Activated naive CD8-positive, alpha-beta T cell treated with anti-CD3 and anti-CD28 coated beads, Interleukin-2, amount 10 ng/mL, durations not matched to agents 7 days and 5 days (primary cell): Measurements from ENCODE around the gene GPRIN3. TPM values are rescaled to one million over a fixed set of nuclear protein-coding genes. Genes with fewer than 3 reads are reported as not detected.
"Not testable (repeated sequence)": the region's sequence is repeated elsewhere in the genome, so short reads cannot be mapped to it uniquely, and the experiment has no call there.

Source experiments
- ATAC-seq: fragments of 150-1000 bp; cut with Tn5 transposase; one replicate; pipeline ENCODE4 v1.10.0; 2021; ENCODE audit warnings: low read depth, moderate library complexity
- POLR2A ChIA-PET: fragments of 350-600 bp; sonication (Branson Sonifier 250); formaldehyde crosslinking; loops from one replicate; lab custom pipeline; 2021; ENCODE audit warnings: antibody characterized with exemption; lab: Charles Lee
- DNase-seq: peaks from one replicate; pipeline ENCODE4 v3.0.0; 2021
- H3K27ac Mint-ChIP-seq: one replicate; pipeline ENCODE4 v1.8.0; 2022; ENCODE audit warnings: mild to moderate bottlenecking, mixed read lengths
- H3K27me3 Mint-ChIP-seq: one replicate; pipeline ENCODE4 v1.8.0; 2022; ENCODE audit warnings: mild to moderate bottlenecking, moderate library complexity, mixed read lengths
- H3K36me3 Mint-ChIP-seq: one replicate; pipeline ENCODE4 v1.8.0; 2021; ENCODE audit warnings: mild to moderate bottlenecking, mixed read lengths
- H3K4me1 Mint-ChIP-seq: one replicate; pipeline ENCODE4 v1.8.0; 2021; ENCODE audit warnings: mixed read lengths
- H3K4me3 Mint-ChIP-seq: one replicate; pipeline ENCODE4 v1.8.0; 2022; ENCODE audit warnings: mild to moderate bottlenecking, moderate library complexity, mixed read lengths
- H3K9me3 Mint-ChIP-seq: one replicate; pipeline ENCODE4 v1.8.0; 2021; ENCODE audit warnings: mixed read lengths
- total RNA-seq, 2 experiments: library from RNA; stranded (reverse); gene quantifications; one replicate each; pipeline ENCODE4 v1.2.3, GENCODE V29; 2021

The GPRIN3 gene
- total RNA-seq, 2 experiments from 2014 or later, result 23.9 to 25.5 TPM

- ATAC-seq (no peak), DNase-seq (no peak)
- H3K27ac Mint-ChIP-seq, result no peak overlapping the region
- no peaks in the 10 kb centered on the region for H3K4me1 Mint-ChIP-seq
- POLR2A ChIA-PET, result no interaction called here
- H3K36me3 Mint-ChIP-seq, result no peaks in the 10 kb centered on the region
- no peak overlapping the region for H3K4me3 Mint-ChIP-seq
- H3K27me3 Mint-ChIP-seq, result peaks cover 13% of the 10 kb centered on the region
- peaks cover 5% of the 10 kb centered on the region for H3K9me3 Mint-ChIP-seq
Observed at GRCh38 chr4:89215736-89216135, 91.9 kb downstream of the GPRIN3 start.

DNA sequence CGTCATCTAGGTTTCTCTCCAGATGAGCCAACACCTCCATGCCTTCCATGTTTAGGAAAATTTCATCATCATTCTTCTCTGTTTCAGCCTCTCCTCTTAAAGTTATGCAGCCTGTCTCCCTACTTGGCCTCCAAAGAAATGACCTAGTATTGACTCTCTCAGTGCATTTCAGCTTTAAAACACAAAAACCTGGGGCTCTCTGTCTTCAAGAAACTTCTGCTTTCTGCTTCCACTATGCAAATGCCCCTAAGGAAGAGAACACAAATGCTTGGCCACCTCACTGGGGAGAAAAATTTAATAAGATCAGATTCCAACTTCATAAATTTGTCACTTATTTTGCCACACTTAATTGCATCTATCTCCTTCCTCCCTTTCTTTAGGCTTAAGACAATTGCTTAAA, 93.3 kb downstream of the GPRIN3 start:
- POLR2A ChIA-PET, result no interaction called here

GRCh38 chr4:89213382-89213701, 94.3 kb downstream of the GPRIN3 start:
- H3K27ac Mint-ChIP-seq, result no peak overlapping the region

More for the DNA sequence above, 93.3 kb downstream of the GPRIN3 start:
- no peak for ATAC-seq
- DNase-seq, result no peak
- Mint-ChIP-seq H3K27ac (no peak overlapping the region), H3K36me3 (no peaks in the 10 kb centered on the region), H3K4me1 (no peaks in the 10 kb centered on the region), H3K27me3 (peaks cover 13% of the 10 kb centered on the region), H3K9me3 (peaks cover 6% of the 10 kb centered on the region), H3K4me3 (no peak overlapping the region)

DNA sequence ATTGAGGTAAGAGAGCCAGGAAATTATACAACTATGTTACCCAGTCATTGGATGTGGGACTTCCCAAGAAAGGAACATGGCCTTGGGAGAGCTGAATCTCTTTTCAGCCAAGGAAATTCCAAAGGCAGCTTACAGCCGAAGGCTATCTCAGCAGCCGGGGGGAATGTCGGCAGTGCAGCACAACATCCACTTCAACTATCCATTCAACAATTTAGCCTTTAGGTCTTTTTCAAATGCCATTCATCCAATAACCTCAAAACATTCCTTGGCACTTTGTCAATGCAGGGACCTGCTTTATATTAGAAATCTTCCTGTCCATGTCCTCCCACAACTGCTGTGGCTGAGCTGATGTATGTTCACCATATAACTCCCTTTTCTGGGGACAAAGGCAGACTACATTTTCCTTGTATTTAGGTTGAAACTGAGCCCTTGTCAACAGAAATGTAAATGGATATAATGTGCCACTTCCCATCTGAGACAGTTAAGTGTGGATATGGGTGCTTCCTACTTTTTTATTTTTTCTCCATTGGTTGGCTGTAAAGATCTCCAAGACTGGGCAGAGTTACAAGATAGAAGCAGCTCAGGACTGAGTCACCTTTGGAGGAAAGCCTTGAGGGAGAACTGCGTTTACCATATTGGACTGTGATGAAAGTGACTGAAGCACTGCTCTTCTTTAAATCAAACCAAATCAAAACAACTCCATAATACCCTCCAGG, 94.8 kb downstream of the GPRIN3 start:
- peaks cover 10% of the 10 kb centered on the region for H3K27me3 Mint-ChIP-seq
- H3K36me3 Mint-ChIP-seq, result no peaks in the 10 kb centered on the region
- ATAC-seq, result no peak
- H3K4me3 Mint-ChIP-seq, result no peak overlapping the region
- no peaks in the 10 kb centered on the region for H3K4me1 Mint-ChIP-seq
- H3K9me3 Mint-ChIP-seq, result peaks cover 9% of the 10 kb centered on the region
- no peak overlapping the region for H3K27ac Mint-ChIP-seq
- POLR2A ChIA-PET, result no interaction called here
- no peak for DNase-seq

More at GRCh38 chr4:89213382-89213701, 94.3 kb downstream of the GPRIN3 start:
- Mint-ChIP-seq H3K4me1 (no peaks in the 10 kb centered on the region), H3K27me3 (peaks cover 10% of the 10 kb centered on the region), H3K36me3 (no peaks in the 10 kb centered on the region), H3K9me3 (peaks cover 7% of the 10 kb centered on the region), H3K4me3 (no peak overlapping the region)
- ATAC-seq, result no peak
- POLR2A ChIA-PET, result no interaction called here
- DNase-seq, result no peak

- ATAC-seq (no peak), DNase-seq (no peak)
- H3K4me1 Mint-ChIP-seq, result no peaks in the 10 kb centered on the region
- no peak overlapping the region for H3K27ac Mint-ChIP-seq
- H3K36me3 Mint-ChIP-seq, result no peaks in the 10 kb centered on the region
- no peak overlapping the region for H3K4me3 Mint-ChIP-seq
- peaks cover 1% of the 10 kb centered on the region for H3K27me3 Mint-ChIP-seq
- POLR2A ChIA-PET, result no interaction called here
- peaks cover 3% of the 10 kb centered on the region for H3K9me3 Mint-ChIP-seq
Observed at GRCh38 chr4:89204624-89205023, 103.0 kb downstream of the GPRIN3 start.

GRCh38 chr4:89203902-89204301, 103.7 kb downstream of the GPRIN3 start:
- no peak overlapping the region for H3K4me3 Mint-ChIP-seq
- H3K4me1 Mint-ChIP-seq, result no peaks in the 10 kb centered on the region
- POLR2A ChIA-PET, result no interaction called here
- no peaks in the 10 kb centered on the region for H3K36me3 Mint-ChIP-seq
- peaks cover 1% of the 10 kb centered on the region for H3K27me3 Mint-ChIP-seq
- DNase-seq (no peak), ATAC-seq (no peak)
- peaks cover 3% of the 10 kb centered on the region for H3K9me3 Mint-ChIP-seq
- no peak overlapping the region for H3K27ac Mint-ChIP-seq

GRCh38 chr4:89199394-89199793, 108.2 kb downstream of the GPRIN3 start:
- H3K27ac Mint-ChIP-seq, H3K4me1 Mint-ChIP-seq, H3K27me3 Mint-ChIP-seq, DNase-seq, H3K9me3 Mint-ChIP-seq, POLR2A ChIA-PET, H3K36me3 Mint-ChIP-seq, ATAC-seq, H3K4me3 Mint-ChIP-seq: not testable (repeated sequence)

GRCh38 chr4:89197920-89198319, 109.7 kb downstream of the GPRIN3 start:
- H3K27ac Mint-ChIP-seq, result no peak overlapping the region
- H3K27me3 Mint-ChIP-seq, result peaks cover 9% of the 10 kb centered on the region
- POLR2A ChIA-PET, result no interaction called here
- no peak overlapping the region for H3K4me3 Mint-ChIP-seq
- H3K9me3 Mint-ChIP-seq, result no peaks in the 10 kb centered on the region
- ATAC-seq (no peak), DNase-seq (no peak)
- no peaks in the 10 kb centered on the region for H3K36me3 Mint-ChIP-seq
- H3K4me1 Mint-ChIP-seq, result no peaks in the 10 kb centered on the region

DNA sequence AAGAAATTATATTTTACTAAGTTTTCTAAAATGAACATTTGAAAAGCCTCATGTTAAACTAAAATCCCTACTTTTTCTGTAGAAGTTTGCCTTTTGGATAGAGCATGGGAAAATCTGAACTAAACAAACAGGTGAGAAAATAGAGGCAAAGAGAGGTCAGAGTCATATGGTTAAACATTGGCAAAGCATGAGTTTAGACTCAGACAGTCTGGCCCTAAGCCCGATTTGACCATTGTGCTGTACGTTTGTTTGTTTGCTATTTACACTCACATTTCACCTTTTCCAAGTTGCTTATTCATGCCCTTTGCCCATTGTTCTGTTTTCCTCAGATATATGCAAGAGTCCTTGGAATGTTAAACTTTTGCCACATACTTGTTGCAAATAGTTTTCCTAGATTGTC, 110.9 kb downstream of the GPRIN3 start:
- H3K36me3 Mint-ChIP-seq, result no peaks in the 10 kb centered on the region
- H3K4me1 Mint-ChIP-seq, result no peaks in the 10 kb centered on the region
- H3K27ac Mint-ChIP-seq, result no peak overlapping the region
- POLR2A ChIA-PET, result no interaction called here
- ATAC-seq (no peak), DNase-seq (no peak)
- no peak overlapping the region for H3K4me3 Mint-ChIP-seq
- no peaks in the 10 kb centered on the region for H3K9me3 Mint-ChIP-seq
- peaks cover 9% of the 10 kb centered on the region for H3K27me3 Mint-ChIP-seq

GRCh38 chr4:89196056-89196674, 111.4 kb downstream of the GPRIN3 start:
- H3K4me1 Mint-ChIP-seq, result no peaks in the 10 kb centered on the region
- no peak overlapping the region for H3K4me3 Mint-ChIP-seq

GRCh38 chr4:89193843-89194242, 113.8 kb downstream of the GPRIN3 start:
- H3K4me3 Mint-ChIP-seq, result no peak overlapping the region

More at GRCh38 chr4:89196056-89196674, 111.4 kb downstream of the GPRIN3 start:
- no peak for ATAC-seq
- Mint-ChIP-seq H3K27ac (no peak overlapping the region), H3K27me3 (peaks cover 13% of the 10 kb centered on the region), H3K36me3 (no peaks in the 10 kb centered on the region), H3K9me3 (no peaks in the 10 kb centered on the region)
- POLR2A ChIA-PET, result no interaction called here
- no peak for DNase-seq

More at GRCh38 chr4:89193843-89194242, 113.8 kb downstream of the GPRIN3 start:
- no peak overlapping the region for H3K27ac Mint-ChIP-seq
- ATAC-seq (no peak), DNase-seq (no peak)
- POLR2A ChIA-PET, result no interaction called here
- H3K27me3 Mint-ChIP-seq, result peaks cover 25% of the 10 kb centered on the region
- no peaks in the 10 kb centered on the region for H3K9me3 Mint-ChIP-seq
- H3K4me1 Mint-ChIP-seq, result no peaks in the 10 kb centered on the region
- H3K36me3 Mint-ChIP-seq, result no peaks in the 10 kb centered on the region

Other genes with a start within 250 kb of the GPRIN3 start
- gene TIGD2, start 196.3 kb downstream of the GPRIN3 start, total RNA-seq, result 1 to 10 TPM; 5.3 to 5.9 TPM